Activated CD8-positive, alpha-beta memory T cell treated with anti-CD3 and anti-CD28 coated beads, Interleukin-2, amount 50 U/mL, for 48 hours (primary cell): ENCODE measurements around the gene TMEM213.

Experiments used
- DNase-seq: peaks from one replicate; pipeline ENCODE4 v3.0.0-alpha.2; 2020

Gene TMEM213

DNA sequence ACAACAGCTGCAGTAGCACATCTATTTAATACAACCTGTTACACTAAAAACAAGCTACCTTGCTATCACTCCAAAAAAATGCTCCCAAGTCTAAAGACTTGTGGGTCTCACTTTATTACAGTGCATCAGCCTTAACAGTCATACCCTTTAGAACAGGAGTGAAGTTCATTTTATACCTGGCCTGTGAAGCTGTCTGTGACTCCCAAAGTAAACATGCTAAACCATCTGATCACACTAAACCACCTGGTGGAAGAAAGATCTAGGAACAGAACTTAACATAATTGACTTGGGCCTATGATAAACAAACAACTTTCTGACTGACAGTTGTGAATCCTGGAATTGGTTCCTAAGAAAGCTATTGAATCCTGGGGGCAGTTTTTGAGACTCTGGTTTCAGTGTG lies 81.1 kb downstream of the TMEM213 start:
- no peak for DNase-seq

DNA sequence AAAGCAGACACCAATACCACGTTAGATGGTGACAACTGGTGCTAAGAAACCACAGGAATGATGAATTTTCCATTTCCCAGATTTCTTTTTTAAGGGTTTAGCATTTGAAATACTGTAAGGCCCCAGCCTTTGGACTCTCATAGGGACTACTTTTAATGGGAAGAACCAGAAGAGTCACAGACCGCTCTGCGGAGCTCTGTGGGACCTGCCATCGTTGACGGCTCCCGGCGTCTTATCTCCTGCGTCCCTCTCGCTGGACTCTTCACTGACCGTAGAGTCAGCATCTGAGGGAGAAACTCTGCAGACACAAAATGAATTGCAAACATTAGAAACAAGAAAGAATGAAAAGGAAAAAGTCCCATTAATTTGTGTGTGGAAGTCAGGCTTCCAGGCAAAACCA lies 81.6 kb downstream of the TMEM213 start:
- no peak for DNase-seq

DNA sequence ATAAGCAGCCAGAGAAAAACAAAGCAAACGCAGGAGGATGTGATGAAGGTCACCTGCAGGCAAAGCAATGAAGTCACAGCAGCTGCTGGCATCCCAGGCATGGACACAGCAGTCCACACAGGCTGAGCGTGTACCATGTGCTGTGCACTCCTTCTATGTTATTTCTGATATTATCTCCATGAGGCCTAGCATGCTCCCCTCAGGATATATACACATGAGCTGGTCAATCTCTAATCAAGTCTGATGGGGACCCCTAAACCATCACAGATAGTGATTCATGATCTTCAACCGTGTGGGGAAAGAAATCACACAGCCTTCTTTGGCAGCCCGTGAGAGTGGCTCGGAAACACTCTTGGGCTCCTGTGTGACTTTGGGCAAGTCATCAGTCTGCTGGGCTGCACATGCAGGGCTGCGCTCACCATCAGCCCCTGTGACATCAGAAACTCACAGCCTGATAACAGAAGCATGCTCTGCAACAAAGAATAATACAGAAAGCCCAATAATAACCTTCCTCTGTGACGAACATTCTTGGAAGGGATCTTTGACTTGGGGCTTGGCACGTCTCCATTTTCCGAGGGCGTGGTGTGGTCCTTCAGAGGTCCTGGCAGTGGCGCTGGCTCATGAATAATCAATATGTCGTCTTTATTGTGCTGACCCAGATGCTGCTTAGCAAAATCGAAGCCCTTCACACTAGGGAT lies 83.2 kb downstream of the TMEM213 start:
- no peak for DNase-seq

DNA sequence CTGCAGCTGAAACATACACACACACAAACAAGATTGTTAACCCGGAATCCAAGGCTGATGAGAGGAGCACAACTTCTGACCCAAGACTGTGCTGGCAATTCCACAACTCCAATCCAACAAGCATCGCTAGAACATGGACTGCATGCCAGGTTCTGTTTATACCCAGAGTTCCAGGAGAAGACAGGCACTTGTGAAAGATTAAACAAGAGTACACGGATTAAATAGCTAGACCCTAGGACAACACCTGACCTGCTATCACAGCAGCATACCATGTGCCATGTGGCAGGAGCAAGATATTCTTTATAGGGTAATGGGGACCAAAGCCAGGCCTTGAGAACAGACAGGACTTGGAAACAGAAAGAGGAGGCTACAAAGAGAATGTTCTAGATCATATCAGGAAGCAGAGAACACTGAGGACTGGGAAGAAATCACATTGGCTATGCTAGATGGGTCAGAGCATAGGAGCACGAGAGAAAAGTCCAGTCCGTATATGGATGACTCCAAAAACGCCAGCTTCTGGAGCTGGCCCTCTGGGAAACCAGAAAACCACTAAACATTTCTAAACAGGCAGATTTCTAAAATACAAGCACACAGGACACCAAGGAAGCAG lies 83.9 kb downstream of the TMEM213 start:
- no peak for DNase-seq

GRCh38 chr7:138882249-138882648 lies 84.5 kb downstream of the TMEM213 start:
- no peak for DNase-seq

- DNase-seq = no peak
Measured at GRCh38 chr7:138885383-138886147, 87.8 kb downstream of the TMEM213 start.

GRCh38 chr7:138886501-138886917 lies 88.7 kb downstream of the TMEM213 start:
- DNase-seq = no peak

GRCh38 chr7:138887085-138887710 lies 89.4 kb downstream of the TMEM213 start:
- no peak for DNase-seq
